Neural cell (in vitro differentiated cells): Measurements from ENCODE around the gene ROBO1.

Experiments used
- EP300 ChIP-seq: fragments of 450-650 bp; conservative IDR thresholded peaks from 2 replicates; pipeline ENCODE4 v1.6.1; 2014; ENCODE audit warnings: antibody characterized with exemption, mild to moderate bottlenecking, moderate library complexity; ENCODE audit not compliant: poor library complexity, severe bottlenecking
- EZH2 ChIP-seq: fragments of 200-600, 300-800 bp; shearing (Covaris generic), sonication (generic); IDR thresholded peaks from 2 replicates; pipeline ENCODE4 v1.6.1; 2014; ENCODE audit warnings: antibody characterized with exemption, low read length, borderline replicate concordance, mild to moderate bottlenecking; ENCODE audit not compliant: insufficient read depth, poor library complexity, severe bottlenecking
- POLR2AphosphoS5 ChIP-seq: IDR thresholded peaks from 2 replicates; pipeline ENCODE4 v1.6.1; 2012
- RAD21 ChIP-seq: fragments of 450-650 bp; conservative IDR thresholded peaks from 2 replicates; pipeline ENCODE4 v1.6.1; 2014; ENCODE audit warnings: antibody characterized with exemption, mild to moderate bottlenecking, moderate library complexity
- SMC3 ChIP-seq: fragments of 450-650 bp; conservative IDR thresholded peaks from 2 replicates; pipeline ENCODE4 v1.6.1; 2014; ENCODE audit warnings: antibody characterized with exemption, mild to moderate bottlenecking, moderate library complexity; ENCODE audit not compliant: poor library complexity
- TAF1 ChIP-seq: IDR thresholded peaks from 2 replicates; pipeline ENCODE4 v1.6.1; 2012; ENCODE audit warnings: low read depth
- TF ChIP-seq, protein P1 (sequence below): fragments of 450-650 bp; IDR thresholded peaks from 2 replicates; pipeline ENCODE4 v1.5.1; 2014; ENCODE audit warnings: antibody characterized with exemption, mild to moderate bottlenecking, moderate library complexity; ENCODE audit not compliant: poor library complexity, severe bottlenecking
- TF ChIP-seq, protein P2 (sequence below): IDR thresholded peaks from 2 replicates; pipeline ENCODE4 v1.6.1; 2012; ENCODE audit warnings: borderline replicate concordance

- TF ChIP-seq, protein P1, sequence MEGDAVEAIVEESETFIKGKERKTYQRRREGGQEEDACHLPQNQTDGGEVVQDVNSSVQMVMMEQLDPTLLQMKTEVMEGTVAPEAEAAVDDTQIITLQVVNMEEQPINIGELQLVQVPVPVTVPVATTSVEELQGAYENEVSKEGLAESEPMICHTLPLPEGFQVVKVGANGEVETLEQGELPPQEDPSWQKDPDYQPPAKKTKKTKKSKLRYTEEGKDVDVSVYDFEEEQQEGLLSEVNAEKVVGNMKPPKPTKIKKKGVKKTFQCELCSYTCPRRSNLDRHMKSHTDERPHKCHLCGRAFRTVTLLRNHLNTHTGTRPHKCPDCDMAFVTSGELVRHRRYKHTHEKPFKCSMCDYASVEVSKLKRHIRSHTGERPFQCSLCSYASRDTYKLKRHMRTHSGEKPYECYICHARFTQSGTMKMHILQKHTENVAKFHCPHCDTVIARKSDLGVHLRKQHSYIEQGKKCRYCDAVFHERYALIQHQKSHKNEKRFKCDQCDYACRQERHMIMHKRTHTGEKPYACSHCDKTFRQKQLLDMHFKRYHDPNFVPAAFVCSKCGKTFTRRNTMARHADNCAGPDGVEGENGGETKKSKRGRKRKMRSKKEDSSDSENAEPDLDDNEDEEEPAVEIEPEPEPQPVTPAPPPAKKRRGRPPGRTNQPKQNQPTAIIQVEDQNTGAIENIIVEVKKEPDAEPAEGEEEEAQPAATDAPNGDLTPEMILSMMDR = no peak
- no peak for TF ChIP-seq EZH2
- no peak for TF ChIP-seq POLR2AphosphoS5
- no peak for TF ChIP-seq EP300
- TF ChIP-seq, protein P2, sequence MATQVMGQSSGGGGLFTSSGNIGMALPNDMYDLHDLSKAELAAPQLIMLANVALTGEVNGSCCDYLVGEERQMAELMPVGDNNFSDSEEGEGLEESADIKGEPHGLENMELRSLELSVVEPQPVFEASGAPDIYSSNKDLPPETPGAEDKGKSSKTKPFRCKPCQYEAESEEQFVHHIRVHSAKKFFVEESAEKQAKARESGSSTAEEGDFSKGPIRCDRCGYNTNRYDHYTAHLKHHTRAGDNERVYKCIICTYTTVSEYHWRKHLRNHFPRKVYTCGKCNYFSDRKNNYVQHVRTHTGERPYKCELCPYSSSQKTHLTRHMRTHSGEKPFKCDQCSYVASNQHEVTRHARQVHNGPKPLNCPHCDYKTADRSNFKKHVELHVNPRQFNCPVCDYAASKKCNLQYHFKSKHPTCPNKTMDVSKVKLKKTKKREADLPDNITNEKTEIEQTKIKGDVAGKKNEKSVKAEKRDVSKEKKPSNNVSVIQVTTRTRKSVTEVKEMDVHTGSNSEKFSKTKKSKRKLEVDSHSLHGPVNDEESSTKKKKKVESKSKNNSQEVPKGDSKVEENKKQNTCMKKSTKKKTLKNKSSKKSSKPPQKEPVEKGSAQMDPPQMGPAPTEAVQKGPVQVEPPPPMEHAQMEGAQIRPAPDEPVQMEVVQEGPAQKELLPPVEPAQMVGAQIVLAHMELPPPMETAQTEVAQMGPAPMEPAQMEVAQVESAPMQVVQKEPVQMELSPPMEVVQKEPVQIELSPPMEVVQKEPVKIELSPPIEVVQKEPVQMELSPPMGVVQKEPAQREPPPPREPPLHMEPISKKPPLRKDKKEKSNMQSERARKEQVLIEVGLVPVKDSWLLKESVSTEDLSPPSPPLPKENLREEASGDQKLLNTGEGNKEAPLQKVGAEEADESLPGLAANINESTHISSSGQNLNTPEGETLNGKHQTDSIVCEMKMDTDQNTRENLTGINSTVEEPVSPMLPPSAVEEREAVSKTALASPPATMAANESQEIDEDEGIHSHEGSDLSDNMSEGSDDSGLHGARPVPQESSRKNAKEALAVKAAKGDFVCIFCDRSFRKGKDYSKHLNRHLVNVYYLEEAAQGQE = no peak
- TF ChIP-seq TAF1 = no peak
- no peak for TF ChIP-seq SMC3
- TF ChIP-seq RAD21 = no peak
Observed at GRCh38 chr3:78900426-78900825, 867.4 kb downstream of the ROBO1 start.
